K562 (cell line): Measurements from ENCODE around the gene SSBP2. TPM values are rescaled to one million over a fixed set of nuclear protein-coding genes. Genes with fewer than 3 reads are reported as not detected.

Experiments used
- ATAC-seq: fragments of 200-7000 bp; cut with Tn5 transposase; 3 replicates; pipeline ENCODE4 v1.9.1; 2020; ENCODE audit warnings: moderate library complexity
- BruUV-seq: library from RNA; stranded (reverse); fragments of 400-500 nt; replicated peaks from 2 replicates; lab custom pipeline; 2021; lab: Mats Ljungman, UMichigan
- CTCF ChIA-PET: fragments of 300-600 bp; formaldehyde crosslinking; extraction: SDS; loops from one replicate; lab custom pipeline; 2021; ENCODE audit warnings: low intra/inter-chr PET ratio; lab: Yijun Ruan, JAX
- POLR2A ChIA-PET: fragments of 300-600, 350-650 bp; sonication (Branson Sonifier 250); formaldehyde crosslinking; extraction: SDS; loops from one replicate; lab custom pipeline; 2021; ENCODE audit warnings: antibody characterized with exemption, inconsistent platforms; lab: Yijun Ruan, JAX
- DNase-seq, 4 experiments: peaks; one replicate each; pipeline versions ENCODE4 v3.0.0 to v3.0.0-alpha.2; 2011 to 2018; ENCODE audit warnings: low spot score in 3 of 4, mixed read lengths in 3 of 4; ENCODE audit errors: extremely low read depth in 1 of 4
- FAIRE-seq: peaks from 2 replicates; lab custom pipeline; 2011; peaks lifted over from hg19 to GRCh38; lab: Jason Lieb, UNC
- H2AFZ ChIP-seq: 2 replicates; pipeline ENCODE4 v1.6.0; 2011; ENCODE audit warnings: low read depth, low read length, control low read depth, inconsistent platforms
- H3K27ac ChIP-seq: fragments of 200-600 bp; 3 replicates; pipeline ENCODE4 v1.8.0; 2011; ENCODE audit warnings: low read depth, mild to moderate bottlenecking, control low read depth, inconsistent platforms, low read length, moderate library complexity, mixed read lengths; ENCODE audit errors: extremely low read depth
- H3K27me3 ChIP-seq, 2 experiments: fragments of 300-600 bp in 1 of 2; 2 replicates in 1 of 2; 3 replicates in 1 of 2; pipeline versions ENCODE4 v1.6.0 to v1.8.0; 2011; ENCODE audit warnings: inconsistent platforms in 2 of 2, low read length in 2 of 2, mild to moderate bottlenecking in 1 of 2, mixed read lengths in 1 of 2, moderate library complexity in 1 of 2; ENCODE audit not compliant: control insufficient read depth in 2 of 2, insufficient read depth in 2 of 2
- H3K36me3 ChIP-seq: fragments of 300-600 bp; 3 replicates; pipeline ENCODE4 v1.8.0; 2011; ENCODE audit warnings: mild to moderate bottlenecking, low read length, inconsistent platforms; ENCODE audit not compliant: control insufficient read depth, insufficient read depth
- H3K4me1 ChIP-seq, 2 experiments: fragments of 200-600 bp in 1 of 2; replicated peaks in 1 of 2; 2 replicates in 1 of 2; 3 replicates in 1 of 2; pipeline versions ENCODE4 v1.5.1 to v1.8.0; 2011; ENCODE audit warnings: inconsistent platforms in 2 of 2, low read length in 2 of 2, mild to moderate bottlenecking in 1 of 2, mixed read lengths in 1 of 2, moderate library complexity in 1 of 2; ENCODE audit not compliant: control insufficient read depth in 2 of 2, insufficient read depth in 2 of 2
- H3K4me2 ChIP-seq: 2 replicates; pipeline ENCODE4 v1.6.1; 2011; ENCODE audit warnings: low read length, control low read depth, inconsistent platforms, mixed read lengths; ENCODE audit not compliant: insufficient read depth
- H3K4me3 ChIP-seq: fragments of 200-600 bp; sonication (generic), shearing (Covaris generic); 2 replicates; pipeline ENCODE4 v1.5.1; 2016; ENCODE audit warnings: control low read depth, inconsistent platforms
- H3K79me2 ChIP-seq: fragments of 200-600 bp; 3 replicates; pipeline ENCODE4 v1.8.0; 2011; ENCODE audit warnings: low read length, inconsistent platforms; ENCODE audit not compliant: control insufficient read depth, insufficient read depth
- H3K9ac ChIP-seq, 2 experiments: 2 replicates each; pipeline versions ENCODE4 v1.6.0 to v1.6.1; 2011; ENCODE audit warnings: low read depth in 2 of 2, low read length in 2 of 2, control low read depth in 1 of 2, inconsistent platforms in 1 of 2, mild to moderate bottlenecking in 1 of 2, mixed read lengths in 1 of 2; ENCODE audit not compliant: insufficient read depth in 1 of 2
- H3K9me1 ChIP-seq: one replicate; pipeline ENCODE4 v1.6.0; 2011; ENCODE audit warnings: inconsistent platforms, mild to moderate bottlenecking, low read length, moderate library complexity; ENCODE audit not compliant: control insufficient read depth, insufficient read depth
- H3K9me3 ChIP-seq: replicated peaks from 2 replicates; pipeline ENCODE4 v1.5.1; 2011; ENCODE audit warnings: low read depth, low read length, inconsistent platforms; ENCODE audit not compliant: control insufficient read depth, insufficient read depth
- H4K20me1 ChIP-seq: replicated peaks from 2 replicates; pipeline ENCODE4 v1.6.1; 2011; ENCODE audit warnings: low read length, inconsistent platforms, mixed read lengths; ENCODE audit not compliant: control insufficient read depth, insufficient read depth
- ARID1B ChIP-seq: fragments of 450-650 bp; IDR thresholded peaks from 2 replicates; pipeline ENCODE4 v1.6.1; 2016; ENCODE audit warnings: antibody characterized with exemption, mild to moderate bottlenecking, inconsistent platforms
- C11orf30 ChIP-seq: fragments of 450-650 bp; IDR thresholded peaks from 2 replicates; pipeline ENCODE4 v1.6.1; 2016; ENCODE audit warnings: low read depth, mild to moderate bottlenecking
- CSDE1 ChIP-seq, 2 experiments: fragments of 450-650 bp; IDR thresholded peaks; 2 replicates each; pipeline ENCODE4 v1.6.1; 2016; ENCODE audit warnings: mild to moderate bottlenecking in 1 of 2
- DPF2 ChIP-seq: fragments of 450-650 bp; IDR thresholded peaks from 2 replicates; pipeline ENCODE4 v1.6.1; 2016
- FOSL1 ChIP-seq: fragments of 200-800 bp; sonication (Bioruptor generic); conservative IDR thresholded peaks from 2 replicates; pipeline ENCODE4 v1.6.1; 2016; ENCODE audit warnings: missing genetic modification characterization, missing compliant biosample characterization
- MAFG ChIP-seq: fragments of 450-650 bp; conservative IDR thresholded peaks from 2 replicates; pipeline ENCODE4 v1.6.1; 2016; ENCODE audit warnings: missing genetic modification characterization, missing compliant biosample characterization
- NELFE ChIP-seq: IDR thresholded peaks from 2 replicates; pipeline ENCODE4 v1.6.1; 2011; ENCODE audit warnings: mild to moderate bottlenecking; ENCODE audit not compliant: insufficient read depth, insufficient read length
- NFE2 ChIP-seq: IDR thresholded peaks from 2 replicates; pipeline ENCODE4 v1.6.1; 2014; ENCODE audit warnings: antibody characterized with exemption, low read depth
- POLR2B ChIP-seq: fragments of 450-650 bp; IDR thresholded peaks from 2 replicates; pipeline ENCODE4 v1.6.1; 2018; ENCODE audit warnings: low read depth; ENCODE audit not compliant: partially characterized antibody
- SMARCA4 ChIP-seq: fragments of 450-650 bp; IDR thresholded peaks from 2 replicates; pipeline ENCODE4 v1.6.1; 2016
- ZNF143 ChIP-seq: sonication (generic); formaldehyde crosslinking; IDR thresholded peaks from 2 replicates; pipeline ENCODE4 v1.9.0; 2022; ENCODE audit warnings: mild to moderate bottlenecking, missing genetic modification reagents
- ZNF316 ChIP-seq: fragments of 450-650 bp; IDR thresholded peaks from 2 replicates; pipeline ENCODE4 v1.6.1; 2016
- ZNF384 ChIP-seq: IDR thresholded peaks from 2 replicates; pipeline ENCODE4 v1.6.1; 2012; ENCODE audit warnings: low read depth, low read length, improper control_type of control experiment
- ZNF431 ChIP-seq: sonication (generic); formaldehyde crosslinking; IDR thresholded peaks from 2 replicates; pipeline ENCODE4 v1.8.0; 2022; ENCODE audit warnings: mild to moderate bottlenecking, missing genetic modification reagents
- ZNF444 ChIP-seq: fragments of 250-450 bp; sonication (Bioruptor Pico); IDR thresholded peaks from 2 replicates; pipeline ENCODE4 v1.4.0; 2020; ENCODE audit warnings: mild to moderate bottlenecking, moderate library complexity
- WGBS: fragments of 100-300 bp; shearing (Covaris generic); methylation state at CpG from one replicate; pipeline ENCODE4 v1.1.6; 2016; ENCODE audit warnings: low coverage, mixed read lengths; ENCODE audit not compliant: insufficient coverage; ENCODE audit errors: missing lambda C conversion rate; 5-methylcytosine and 5-hydroxymethylcytosine counted together
- in situ Hi-C: fragments of 300-500 bp; cut with MboI; formaldehyde crosslinking; loops from 4 replicates; pipeline ENCODE4 v1.15.0; 2018; ENCODE audit warnings: inconsistent platforms, mixed read lengths
- intact Hi-C: fragments of 100-400 bp; cut with micrococcal nuclease; formaldehyde crosslinking; loops from 2 replicates; pipeline ENCODE4 v1.14.2; 2022
- polyA plus RNA-seq, 8 experiments: library from polyadenylated mRNA; depleted of rRNA in 4 of 8; stranded (reverse) in 5 of 8; unstranded in 3 of 8; fragments of >200 nt; fragmentation: Nextera tagmentation in 2 of 8; fragmentation: Illumina TruSeq in 1 of 8; extraction: Ambion mirVana in 2 of 8; extraction: Trizol in 1 of 8; gene quantifications; 2 replicates each; pipeline versions ENCODE4 v1.2.1 to v1.2.3, GENCODE V29; 2011 to 2014; ENCODE audit warnings: inconsistent platforms in 1 of 8, missing spikeins in 1 of 8
- total RNA-seq, 7 experiments: library from RNA; depleted of rRNA in 6 of 7; stranded (reverse); fragments of >200 nt in 6 of 7; fragmentation: Illumina TruSeq in 2 of 7; extraction: Trizol in 2 of 7; gene quantifications; 2 replicates each; pipeline versions ENCODE4 v1.2.1 to v1.2.3, GENCODE V29; 2011 to 2021; ENCODE audit warnings: low replicate concordance in 1 of 7
- TF ChIP-seq, protein P1 (sequence below): fragments of 450-650 bp; conservative IDR thresholded peaks from 2 replicates; pipeline ENCODE4 v1.6.1; 2016; ENCODE audit warnings: missing genetic modification characterization, low read depth, mild to moderate bottlenecking, missing compliant biosample characterization, moderate library complexity
- TF ChIP-seq, protein P2 (sequence below), 2 experiments: fragments of 450-650 bp in 1 of 2; sonication (generic) in 1 of 2; formaldehyde crosslinking in 1 of 2; IDR thresholded peaks in 1 of 2; conservative IDR thresholded peaks in 1 of 2; 2 replicates each; pipeline versions ENCODE4 v1.6.1 to v1.8.1; 2016 to 2023; ENCODE audit warnings: mild to moderate bottlenecking in 2 of 2, moderate library complexity in 2 of 2, inconsistent platforms in 1 of 2, missing genetic modification reagents in 1 of 2
- TF ChIP-seq, protein P3 (sequence below): fragments of 450-650 bp; IDR thresholded peaks from 2 replicates; pipeline ENCODE4 v1.6.1; 2017; ENCODE audit warnings: mild to moderate bottlenecking, moderate library complexity
- TF ChIP-seq, protein P4 (sequence below): sonication (generic); IDR thresholded peaks from 2 replicates; pipeline ENCODE4 v1.6.1; 2016

Gene SSBP2
- total and polyA plus RNA-seq, 9 of the 15 experiments (the other 6 are each of a cell fraction or from before 2014, with no cell fraction given), result 22.3 to 133 (median 42.1) TPM

DNA sequence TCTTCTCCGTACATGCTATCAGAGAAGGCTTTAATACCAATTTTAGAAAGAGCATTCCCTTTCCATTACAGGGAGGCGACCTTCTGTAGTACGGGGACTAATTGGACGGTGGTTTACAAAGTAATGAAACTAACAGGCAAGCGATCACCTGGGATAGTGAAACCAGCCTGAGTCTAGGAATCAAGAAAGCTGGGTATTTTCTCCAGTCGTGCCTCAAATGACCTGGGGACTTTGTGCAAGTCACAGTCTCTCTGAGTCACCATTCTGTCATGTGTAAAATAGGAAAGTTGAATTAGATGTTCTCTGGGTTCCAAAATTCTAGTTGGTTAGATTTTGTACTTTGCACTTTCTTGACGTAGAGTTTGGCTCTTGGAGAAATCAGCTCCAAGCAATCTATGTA lies 22.7 kb upstream of the SSBP2 start:
- peaks cover 0 to 17% of the 10 kb centered on the region in 2 experiments; a peak in 3 of 5 replicates for H3K4me1 ChIP-seq
- POLR2A ChIA-PET, result interaction anchor here (0.6 to 3.8 kb wide), 4 partner anchors 11 to 195 kb away, joined by 3 to 35 read pairs (median 4); no protein-coding TSS in a partner anchor
- TF ChIP-seq SMARCA4 (peak; percentile 50; the same call in 1 of the 2 replicates), DPF2 (peak; percentile 52; the same call in 1 of the 2 replicates), ZNF384 (no peak), MAFG (tag) (peak; percentile 77), FOSL1 (tag) (peak; percentile 86), ZNF143 (no peak), ZNF316 (peak; percentile 62), NFE2 (peak; percentile 81), POLR2B (no peak), NELFE (no peak), C11orf30 (peak; percentile 71; the same call in 1 of the 2 replicates), ZNF444 (CRISPR knock-in tag) (no peak), ARID1B (peak; percentile 34; the same call in 1 of the 2 replicates), ZNF431 (CRISPR knock-in tag) (no peak), CSDE1 (IDR thresholded peaks at IDR 0.05) (no peak)
- TF ChIP-seq, protein P1, sequence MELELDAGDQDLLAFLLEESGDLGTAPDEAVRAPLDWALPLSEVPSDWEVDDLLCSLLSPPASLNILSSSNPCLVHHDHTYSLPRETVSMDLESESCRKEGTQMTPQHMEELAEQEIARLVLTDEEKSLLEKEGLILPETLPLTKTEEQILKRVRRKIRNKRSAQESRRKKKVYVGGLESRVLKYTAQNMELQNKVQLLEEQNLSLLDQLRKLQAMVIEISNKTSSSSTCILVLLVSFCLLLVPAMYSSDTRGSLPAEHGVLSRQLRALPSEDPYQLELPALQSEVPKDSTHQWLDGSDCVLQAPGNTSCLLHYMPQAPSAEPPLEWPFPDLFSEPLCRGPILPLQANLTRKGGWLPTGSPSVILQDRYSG (tag), result 0 out of 2 replicates have a peak, but pooled peaks have one; percentile 27
- TF ChIP-seq, protein P2, sequence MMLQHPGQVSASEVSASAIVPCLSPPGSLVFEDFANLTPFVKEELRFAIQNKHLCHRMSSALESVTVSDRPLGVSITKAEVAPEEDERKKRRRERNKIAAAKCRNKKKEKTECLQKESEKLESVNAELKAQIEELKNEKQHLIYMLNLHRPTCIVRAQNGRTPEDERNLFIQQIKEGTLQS (IDR thresholded peaks at IDR 0.05), result peak; percentile 86
- TF ChIP-seq, protein P2 (CRISPR knock-in tag; conservative IDR thresholded peaks at IDR 0.05), result no peak
- TF ChIP-seq, protein P3, sequence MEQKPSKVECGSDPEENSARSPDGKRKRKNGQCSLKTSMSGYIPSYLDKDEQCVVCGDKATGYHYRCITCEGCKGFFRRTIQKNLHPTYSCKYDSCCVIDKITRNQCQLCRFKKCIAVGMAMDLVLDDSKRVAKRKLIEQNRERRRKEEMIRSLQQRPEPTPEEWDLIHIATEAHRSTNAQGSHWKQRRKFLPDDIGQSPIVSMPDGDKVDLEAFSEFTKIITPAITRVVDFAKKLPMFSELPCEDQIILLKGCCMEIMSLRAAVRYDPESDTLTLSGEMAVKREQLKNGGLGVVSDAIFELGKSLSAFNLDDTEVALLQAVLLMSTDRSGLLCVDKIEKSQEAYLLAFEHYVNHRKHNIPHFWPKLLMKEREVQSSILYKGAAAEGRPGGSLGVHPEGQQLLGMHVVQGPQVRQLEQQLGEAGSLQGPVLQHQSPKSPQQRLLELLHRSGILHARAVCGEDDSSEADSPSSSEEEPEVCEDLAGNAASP, result peak; percentile 69; the same call in 1 of the 2 replicates
- TF ChIP-seq, protein P4, sequence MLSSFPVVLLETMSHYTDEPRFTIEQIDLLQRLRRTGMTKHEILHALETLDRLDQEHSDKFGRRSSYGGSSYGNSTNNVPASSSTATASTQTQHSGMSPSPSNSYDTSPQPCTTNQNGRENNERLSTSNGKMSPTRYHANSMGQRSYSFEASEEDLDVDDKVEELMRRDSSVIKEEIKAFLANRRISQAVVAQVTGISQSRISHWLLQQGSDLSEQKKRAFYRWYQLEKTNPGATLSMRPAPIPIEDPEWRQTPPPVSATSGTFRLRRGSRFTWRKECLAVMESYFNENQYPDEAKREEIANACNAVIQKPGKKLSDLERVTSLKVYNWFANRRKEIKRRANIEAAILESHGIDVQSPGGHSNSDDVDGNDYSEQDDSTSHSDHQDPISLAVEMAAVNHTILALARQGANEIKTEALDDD, result peak; percentile 81

More for the DNA sequence above, 22.7 kb upstream of the SSBP2 start:
- no peak overlapping the region; the same call in 1 of the 2 replicates for H3K4me2 ChIP-seq
- FAIRE-seq, result peak; percentile 63
- in situ Hi-C loops, result no loop called here
- no peaks in the 10 kb centered on the region; the same call in 2 of the 3 replicates for H3K36me3 ChIP-seq
- peak in 1 of 4 experiments; percentile 44 for DNase-seq
- 0 out of 4 replicates have a peak overlapping the region, but pooled peaks of 1 of the 2 experiments have one; percentile 11 for H3K9ac ChIP-seq
- intact Hi-C loops, result no loop called here
- no peaks in the 10 kb centered on the region for H3K27me3 ChIP-seq
- H3K27ac ChIP-seq, result peak overlapping the region; percentile 35; the same call in 2 of the 3 replicates
- peak overlapping the region; percentile 72 for H2AFZ ChIP-seq
- H3K4me3 ChIP-seq, result no peak overlapping the region
- no peaks in the 10 kb centered on the region for H3K9me1 ChIP-seq
- H4K20me1 ChIP-seq, result no peaks in the 10 kb centered on the region
- CTCF ChIA-PET, result no interaction called here
- no peaks in the 10 kb centered on the region for H3K9me3 ChIP-seq
- 28% methylated on average over 7 of the region's 7 CpGs for WGBS
- BruUV-seq, result no TSS peak
- peak; percentile 65 for ATAC-seq
- no peaks in the 10 kb centered on the region for H3K79me2 ChIP-seq
